Heart left ventricle (tissue), 16 donors: ENCODE results near the gene RFC5. TPM values are rescaled to one million over a fixed set of nuclear protein-coding genes. Genes with fewer than 3 reads are reported as not detected.

Experiments
- ATAC-seq, 4 donors: fragments of 200-7000 bp; cut with Tn5 transposase; one replicate each; pipeline ENCODE4 v1.9.1; 2020 to 2022; ENCODE audit warnings: moderate library complexity in 4 of 4, mild to moderate bottlenecking in 3 of 4, moderate number of reproducible peaks in 1 of 4
- DNase-seq, 5 donors: peaks; one replicate each; pipeline ENCODE4 v3.0.0-alpha.2; 2020
- H3K27ac ChIP-seq, 12 donors: fragments of 200-600 bp; sonication (generic) in 4 of 12; one replicate each; pipeline versions ENCODE4 v1.5.0 to v1.8.0; 2016 to 2022; ENCODE audit warnings: mild to moderate bottlenecking in 2 of 12
- H3K27me3 ChIP-seq, 9 donors: fragments of 200-600 bp; sonication (generic) in 2 of 9; one replicate each; pipeline versions ENCODE4 v1.5.1 to v1.8.0; 2016 to 2022; ENCODE audit warnings: mild to moderate bottlenecking in 3 of 9
- H3K36me3 ChIP-seq, 9 donors: fragments of 200-600 bp; sonication (generic) in 2 of 9; one replicate each; pipeline versions ENCODE4 v1.5.0 to v1.8.0; 2018 to 2022; ENCODE audit warnings: mild to moderate bottlenecking in 2 of 9
- H3K4me1 ChIP-seq, 12 donors: fragments of 200-600 bp; sonication (generic) in 4 of 12; one replicate each; pipeline versions ENCODE4 v1.5.0 to v1.8.0; 2016 to 2022; ENCODE audit warnings: mild to moderate bottlenecking in 3 of 12
- H3K4me3 ChIP-seq, 12 donors: fragments of 200-600 bp; sonication (generic) in 4 of 12; one replicate each; pipeline versions ENCODE4 v1.5.0 to v1.8.0; 2017 to 2022; ENCODE audit warnings: mild to moderate bottlenecking in 9 of 12, moderate library complexity in 4 of 12
- H3K9me3 ChIP-seq, 12 donors: fragments of 200-600 bp; sonication (generic) in 4 of 12; one replicate each; pipeline versions ENCODE4 v1.5.0 to v1.8.0; 2016 to 2022; ENCODE audit warnings: mild to moderate bottlenecking in 1 of 12
- CTCF ChIP-seq, 12 donors: fragments of 200-600 bp; sonication (generic) in 4 of 12; IDR thresholded peaks; one replicate each; pipeline versions ENCODE4 v1.5.0 to v1.8.0; 2018 to 2022; ENCODE audit warnings: antibody characterized with exemption in 12 of 12, mild to moderate bottlenecking in 5 of 12
- POLR2A ChIP-seq, 2 donors: fragments of 450-650 bp; IDR thresholded peaks; one replicate each; pipeline ENCODE4 v1.6.1; 2017; ENCODE audit warnings: antibody characterized with exemption in 2 of 2, mild to moderate bottlenecking in 2 of 2, moderate library complexity in 2 of 2
- WGBS, 4 donors: extraction: QIAGEN DNeasy Blood & Tissue Kit in 2 of 4; methylation state at CpG; one replicate each; pipeline versions ENCODE4 v1.1.5 to v1.1.7; 2013 to 2018; 5-methylcytosine and 5-hydroxymethylcytosine counted together
- intact Hi-C, 10 donors: fragments of 100-400 bp; cut with DNase I; formaldehyde crosslinking; loops; one replicate each; pipeline versions ENCODE4 v1.11.1 to v1.14.2; 2022
- polyA plus RNA-seq, 2 donors: library from polyadenylated mRNA; stranded (reverse); fragments of 200-250 nt; gene quantifications; one replicate each; pipeline ENCODE4 v1.2.3, GENCODE V29; 2013
- total RNA-seq, 9 donors: library from RNA; depleted of rRNA in 2 of 9; stranded (reverse); fragments of >200 nt in 2 of 9; fragmentation: NEBNext Ultra II Directional in 3 of 9; extraction: Animal tissue kit (Norgen Biotek cat#: 25700) in 3 of 9; gene quantifications; one replicate each; pipeline versions ENCODE4 v1.1.0 to v1.2.4, GENCODE V29; 2016 to 2023
- donor health status: ischemic (EF 13 %, LVEDD 7.1; RV severe dilation, severe dysfunction).
- donor health status: healthy with polysubstance abuse.
- donor health status: DM: no; HTN: yes; CAD: no.
- donor health status: DM: no; HTN: no; CAD: no.
- donor health status: ischemic (EF 25% LVEDD 6.9; RV normal size, moderate dysfunction).
- donor health status: ischemic (EF 25% LVEDD 5.7; RV mildly dilated, moderate dysfunction).
- donor health status: healthy.
- donor health status: DM: yes; HTN: yes; CAD: no.
- donor health status: ischemic (EF 35%, LVEDD 5.7; RV mildly dilated, moderate dysfunction).
- donor health status: nonischemic (EF 11% LVEDD 7.7; RV severe dilation, severe dysfunction).
- donor health status: DM: yes; HTN: yes; CAD: no.
- donor health status: PGD.
- donor health status: ischemic (EF 29% LVEDD 5.4; RV normal size, mild dysfunction).
- donor health status: nonischemic (EF 23%, LVEDD 6.1; RV moderate dilation, normal function).

Gene RFC5
- total and polyA plus RNA-seq, 11 donors: 2.3 to 8.2 (median 4.7) TPM

DNA sequence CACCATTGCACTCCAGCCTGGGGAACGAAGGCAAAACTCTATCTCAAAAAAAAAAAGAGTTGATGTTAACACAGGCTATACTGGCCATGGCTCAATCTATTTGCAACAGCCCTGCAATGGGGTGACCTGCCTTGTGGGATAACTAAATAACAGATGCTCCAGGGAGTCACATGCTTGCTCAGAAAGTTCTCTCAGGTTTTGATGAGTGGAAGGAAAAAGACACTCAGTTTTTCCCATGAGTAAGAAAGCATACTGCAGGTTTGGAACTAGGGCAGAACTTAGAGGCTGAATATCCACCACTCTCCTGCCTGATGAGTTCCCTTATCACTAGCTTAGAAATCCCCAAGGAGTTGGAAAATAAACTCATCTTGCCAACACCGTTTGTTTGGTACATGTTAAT lies 27.6 kb downstream of the RFC5 start:
- H3K4me3 ChIP-seq: no peak overlapping the region
- peaks cover 0 to 100% (median 85%) of the 10 kb centered on the region in 9 donors for H3K36me3 ChIP-seq
- ATAC-seq (no peak), DNase-seq (no peak)
- 72 to 77% (median 74%) methylated on average over 2 of the region's 2 CpGs for WGBS, 4 donors
- no peaks in the 10 kb centered on the region for H3K27me3 ChIP-seq
- no peak overlapping the region for H3K27ac ChIP-seq
- peaks cover 0 to 14% (median 0%) of the 10 kb centered on the region in 12 donors for H3K4me1 ChIP-seq
- TF ChIP-seq CTCF (IDR thresholded peaks at IDR 0.05) (no peak), POLR2A (IDR thresholded peaks at IDR 0.05) (no peak)
- intact Hi-C loops: no loop called here
- H3K9me3 ChIP-seq: no peaks in the 10 kb centered on the region

GRCh38 chr12:118044577-118044976 lies 28.1 kb downstream of the RFC5 start:
- no peak overlapping the region for H3K4me3 ChIP-seq
- H3K9me3 ChIP-seq: no peaks in the 10 kb centered on the region
- intact Hi-C loops: no loop called here
- no peak for DNase-seq
- H3K27ac ChIP-seq: no peak overlapping the region
- TF ChIP-seq POLR2A (IDR thresholded peaks at IDR 0.05): no peak
- WGBS, 4 donors: 95 to 98% (median 96%) methylated on average over 8 of the region's 8 CpGs
- no peak for ATAC-seq
- H3K36me3 ChIP-seq: peaks cover 0 to 100% (median 85%) of the 10 kb centered on the region in 9 donors
- peaks cover 0 to 14% (median 0%) of the 10 kb centered on the region in 12 donors for H3K4me1 ChIP-seq
- no peaks in the 10 kb centered on the region for H3K27me3 ChIP-seq

- TF ChIP-seq CTCF (IDR thresholded peaks at IDR 0.05) (no peak), POLR2A (IDR thresholded peaks at IDR 0.05) (no peak)
- Histone ChIP-seq H3K4me1 (peaks cover 0 to 15% (median 2%) of the 10 kb centered on the region in 12 donors), H3K27me3 (no peaks in the 10 kb centered on the region), H3K9me3 (no peaks in the 10 kb centered on the region), H3K27ac (peak overlapping the region in 2 of 12 donors; percentile 5 to 17), H3K4me3 (no peak overlapping the region), H3K36me3 (peaks cover 0 to 99% (median 83%) of the 10 kb centered on the region in 9 donors)
- DNase-seq (no peak), ATAC-seq (peak; percentile 48 to 62 (median 54))
- intact Hi-C loops: no loop called here
- 68 to 75% (median 71%) methylated on average over 4 of the region's 4 CpGs for WGBS, 4 donors
Observed at GRCh38 chr12:118046430-118046829, 29.9 kb downstream of the RFC5 start.

DNA sequence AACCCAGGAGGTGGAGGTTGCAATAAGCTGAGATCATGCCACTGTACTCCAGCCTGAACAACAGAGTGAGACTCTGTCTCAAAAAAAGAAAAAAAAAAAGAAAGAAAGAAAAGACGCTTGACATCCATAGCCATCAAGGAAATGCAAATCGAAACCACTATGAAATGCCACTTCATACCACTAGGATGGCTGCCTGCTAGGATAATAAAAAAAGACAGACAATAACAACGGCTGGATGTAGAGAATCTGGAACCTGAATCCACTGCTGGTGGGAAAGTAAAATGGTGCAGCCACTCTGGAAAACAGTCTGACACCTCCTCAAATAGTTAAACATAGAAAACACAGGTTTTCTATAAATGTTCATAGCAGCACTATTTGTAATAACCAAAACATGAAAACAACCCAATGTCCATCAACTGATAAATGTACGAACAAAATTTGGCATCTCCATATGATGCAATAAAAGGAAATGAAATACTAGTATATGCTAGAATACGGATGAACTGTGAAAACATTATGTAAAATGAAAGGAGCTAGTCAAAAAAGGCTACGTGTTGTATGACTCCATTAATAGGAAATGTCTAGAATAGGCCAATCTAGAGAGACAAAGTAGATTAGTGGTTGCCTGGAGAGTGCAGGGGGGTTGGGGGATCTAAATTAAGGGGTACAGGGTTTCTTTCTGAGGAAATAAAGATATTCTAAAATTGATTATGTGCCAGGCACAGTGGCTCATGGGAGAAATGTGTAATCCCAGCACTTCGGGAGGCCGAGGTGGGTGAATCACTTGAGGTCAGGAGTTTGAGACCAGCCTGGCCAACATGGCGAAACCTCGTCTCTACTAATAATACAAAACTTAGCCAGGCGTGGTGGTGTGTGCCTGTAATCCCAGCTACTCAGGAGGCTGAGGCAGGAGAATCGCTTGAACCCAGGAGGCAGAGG lies 34.7 kb downstream of the RFC5 start:
- DNase-seq (no peak), ATAC-seq (no peak)
- 87 to 92% (median 90%) methylated on average over 12 of the region's 12 CpGs for WGBS, 4 donors
- intact Hi-C loops: no loop called here
- TF ChIP-seq CTCF (IDR thresholded peaks at IDR 0.05) (no peak), POLR2A (IDR thresholded peaks at IDR 0.05) (no peak)
- H3K4me3 ChIP-seq: no peak overlapping the region
- no peaks in the 10 kb centered on the region for H3K27me3 ChIP-seq
- H3K36me3 ChIP-seq: peaks cover 0 to 58% (median 43%) of the 10 kb centered on the region in 9 donors
- no peaks in the 10 kb centered on the region for H3K9me3 ChIP-seq
- H3K27ac ChIP-seq: peak overlapping the region in 9 of 12 donors; percentile 63 to 84 (median 81)
- peaks cover 10 to 56% (median 40%) of the 10 kb centered on the region in 12 donors for H3K4me1 ChIP-seq
